T-helper 2 cell treated with Interferon-gamma antibody and Interleukin-4, amounts not matched to agents 5 μg/mL and 100 μg/mL, for 36 hours (primary cell): ENCODE measurements around the gene POLD1.
A peak's percentile ranks its signal among the peaks of the same experiment; 100 is the strongest.

Experiments
- DNase-seq: peaks from one replicate; pipeline ENCODE4 v3.0.0; 2021; ENCODE audit warnings: low spot score
- H3K27ac Mint-ChIP-seq: one replicate; pipeline ENCODE4 v1.8.0; 2021; ENCODE audit warnings: mild to moderate bottlenecking, mixed read lengths
- H3K27me3 Mint-ChIP-seq: one replicate; pipeline ENCODE4 v1.8.0; 2021; ENCODE audit warnings: low read depth, mixed read lengths
- H3K36me3 Mint-ChIP-seq: one replicate; pipeline ENCODE4 v1.8.0; 2021; ENCODE audit warnings: low read depth, mixed read lengths
- H3K4me1 Mint-ChIP-seq: one replicate; pipeline ENCODE4 v1.8.0; 2021; ENCODE audit warnings: low read depth, mixed read lengths
- H3K4me3 Mint-ChIP-seq: one replicate; pipeline ENCODE4 v1.8.0; 2022; ENCODE audit warnings: mild to moderate bottlenecking, moderate library complexity, mixed read lengths
- H3K9me3 Mint-ChIP-seq: one replicate; pipeline ENCODE4 v1.8.0; 2021; ENCODE audit warnings: mixed read lengths

POLD1 gene

DNA sequence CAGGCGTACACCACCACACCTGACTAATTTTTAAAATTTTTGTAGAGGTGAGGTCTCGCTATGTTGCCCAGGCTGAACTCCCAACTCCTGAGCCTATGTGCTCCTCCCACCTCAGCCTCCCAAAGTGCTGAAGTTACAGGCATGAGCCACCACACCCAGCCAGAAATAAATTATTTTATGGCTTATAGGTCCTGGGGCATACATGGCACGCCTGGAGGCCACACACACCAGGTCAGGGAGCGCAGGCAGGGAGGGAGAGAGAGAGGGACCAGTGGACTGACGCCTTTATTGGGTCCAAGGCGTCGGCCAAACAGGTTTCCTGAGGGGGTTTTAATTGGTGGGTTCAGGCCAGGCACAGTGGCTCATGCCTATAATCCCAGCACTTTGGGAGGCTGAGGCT is 41.4 kb downstream of the POLD1 start:
- Mint-ChIP-seq H3K36me3 (no peaks in the 10 kb centered on the region), H3K4me1 (no peaks in the 10 kb centered on the region), H3K4me3 (no peak overlapping the region), H3K27ac (no peak overlapping the region), H3K9me3 (no peaks in the 10 kb centered on the region), H3K27me3 (peaks cover 5% of the 10 kb centered on the region)
- no peak for DNase-seq

DNA sequence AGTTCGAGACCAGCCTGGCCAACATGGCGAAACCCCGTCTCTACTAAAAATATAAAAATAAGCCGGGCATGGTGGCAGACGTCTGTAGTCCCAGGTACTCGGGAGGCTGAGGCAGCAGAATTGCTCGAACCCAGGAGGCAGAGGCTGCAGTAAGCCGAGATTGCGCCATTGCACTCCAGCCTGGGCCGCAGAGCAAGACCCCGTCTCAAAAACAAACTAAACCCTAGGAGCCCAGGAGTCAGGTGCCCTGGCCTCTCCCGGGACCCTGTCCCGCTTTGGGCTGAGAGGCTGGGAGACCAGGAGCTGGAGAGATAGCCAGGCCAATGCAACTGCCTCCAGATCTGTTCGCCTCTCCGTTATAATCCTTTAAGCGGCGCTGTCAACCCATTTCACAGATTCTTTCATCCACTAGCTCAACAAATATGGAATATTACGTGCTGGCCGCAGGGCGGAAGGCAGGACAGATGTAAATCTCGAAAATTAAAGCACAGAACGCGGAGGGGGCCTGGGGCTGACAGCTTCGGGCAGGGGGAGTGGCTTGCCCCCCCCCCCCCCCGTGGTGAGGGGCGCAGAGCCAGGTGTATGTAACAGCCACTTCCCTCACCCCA is 43.3 kb downstream of the POLD1 start:
- no peak overlapping the region for H3K4me3 Mint-ChIP-seq
- H3K36me3 Mint-ChIP-seq: no peaks in the 10 kb centered on the region
- H3K4me1 Mint-ChIP-seq: peaks cover 10% of the 10 kb centered on the region
- DNase-seq: no peak
- H3K27ac Mint-ChIP-seq: no peak overlapping the region
- H3K27me3 Mint-ChIP-seq: peaks cover 9% of the 10 kb centered on the region
- no peaks in the 10 kb centered on the region for H3K9me3 Mint-ChIP-seq

DNA sequence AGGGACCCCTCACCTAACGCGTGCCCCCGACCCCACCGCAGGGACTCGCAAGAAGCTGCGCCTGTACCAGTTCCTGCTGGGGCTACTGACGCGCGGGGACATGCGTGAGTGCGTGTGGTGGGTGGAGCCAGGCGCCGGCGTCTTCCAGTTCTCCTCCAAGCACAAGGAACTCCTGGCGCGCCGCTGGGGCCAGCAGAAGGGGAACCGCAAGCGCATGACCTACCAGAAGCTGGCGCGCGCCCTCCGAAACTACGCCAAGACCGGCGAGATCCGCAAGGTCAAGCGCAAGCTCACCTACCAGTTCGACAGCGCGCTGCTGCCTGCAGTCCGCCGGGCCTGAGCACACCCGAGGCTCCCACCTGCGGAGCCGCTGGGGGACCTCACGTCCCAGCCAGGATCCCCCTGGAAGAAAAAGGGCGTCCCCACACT is 43.9 kb downstream of the POLD1 start:
- peak; percentile 22 for DNase-seq
- Mint-ChIP-seq H3K4me3 (peak overlapping the region; percentile 18), H3K9me3 (no peaks in the 10 kb centered on the region), H3K27me3 (peaks cover 13% of the 10 kb centered on the region), H3K36me3 (no peaks in the 10 kb centered on the region), H3K4me1 (peaks cover 10% of the 10 kb centered on the region), H3K27ac (no peak overlapping the region)

DNA sequence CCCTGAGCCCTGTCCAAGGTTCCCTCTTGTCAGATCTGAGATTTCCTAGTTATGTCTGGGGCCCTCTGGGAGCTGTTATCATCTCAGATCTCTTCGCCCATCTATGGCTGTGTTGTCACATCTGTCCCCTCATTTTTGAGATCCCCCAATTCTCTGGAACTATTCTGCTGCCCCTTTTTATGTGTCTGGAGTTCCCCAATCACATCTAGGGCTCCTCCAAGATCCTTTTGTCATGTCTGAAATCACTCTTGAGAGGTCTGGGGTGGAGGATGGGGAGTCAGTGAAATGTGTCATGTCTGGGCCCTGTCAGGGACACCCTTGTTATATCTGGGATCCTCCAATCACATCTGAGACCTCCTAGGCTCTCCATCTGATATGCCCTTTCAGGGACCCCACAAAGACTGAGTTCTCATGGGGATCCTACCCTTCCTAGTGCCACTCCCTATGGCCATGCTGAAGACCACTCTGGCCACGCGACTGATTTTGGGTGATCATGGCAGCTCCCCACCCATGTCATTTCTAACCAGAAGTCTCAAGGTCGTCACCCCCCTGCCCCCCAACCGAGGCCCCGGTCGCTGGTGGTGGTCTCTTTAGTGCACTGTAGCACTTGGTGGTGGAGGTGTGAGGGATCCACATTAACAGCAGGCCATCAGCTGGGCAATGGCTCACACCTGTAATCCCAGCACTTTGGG is 44.8 kb downstream of the POLD1 start:
- no peak overlapping the region for H3K4me3 Mint-ChIP-seq

DNA sequence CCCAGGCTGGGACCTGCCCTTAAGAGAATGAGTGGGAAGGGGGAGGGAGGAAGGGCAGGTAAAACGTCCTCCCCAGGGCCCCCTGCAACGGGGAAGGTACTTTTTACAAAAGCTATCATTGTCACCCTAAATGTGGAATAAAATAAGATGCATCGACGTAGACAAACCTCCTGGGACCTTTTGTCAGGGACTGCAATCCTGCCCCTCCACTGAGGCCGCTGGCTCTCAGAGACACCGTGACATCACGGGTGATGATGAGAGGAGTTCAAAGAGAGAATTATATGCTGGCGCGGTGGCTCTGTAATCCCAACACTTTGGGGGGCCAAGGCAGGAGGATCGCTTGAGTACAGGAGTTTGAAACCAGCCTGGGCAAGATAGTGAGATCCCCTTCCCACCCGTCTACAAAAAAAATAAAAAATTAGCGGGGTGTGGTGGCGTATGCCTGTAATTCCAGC is 46.8 kb downstream of the POLD1 start:
- H3K4me3 Mint-ChIP-seq: peak overlapping the region; percentile 88
- DNase-seq: no peak
- peaks cover 24% of the 10 kb centered on the region for H3K27me3 Mint-ChIP-seq
- H3K9me3 Mint-ChIP-seq: no peaks in the 10 kb centered on the region
- H3K27ac Mint-ChIP-seq: no peak overlapping the region
- H3K4me1 Mint-ChIP-seq: peaks cover 10% of the 10 kb centered on the region
- H3K36me3 Mint-ChIP-seq: no peaks in the 10 kb centered on the region

More for the DNA sequence above, 44.8 kb downstream of the POLD1 start:
- DNase-seq: no peak
- peaks cover 19% of the 10 kb centered on the region for H3K27me3 Mint-ChIP-seq
- H3K9me3 Mint-ChIP-seq: no peaks in the 10 kb centered on the region
- H3K27ac Mint-ChIP-seq: no peak overlapping the region
- H3K4me1 Mint-ChIP-seq: peaks cover 10% of the 10 kb centered on the region
- H3K36me3 Mint-ChIP-seq: no peaks in the 10 kb centered on the region

DNA sequence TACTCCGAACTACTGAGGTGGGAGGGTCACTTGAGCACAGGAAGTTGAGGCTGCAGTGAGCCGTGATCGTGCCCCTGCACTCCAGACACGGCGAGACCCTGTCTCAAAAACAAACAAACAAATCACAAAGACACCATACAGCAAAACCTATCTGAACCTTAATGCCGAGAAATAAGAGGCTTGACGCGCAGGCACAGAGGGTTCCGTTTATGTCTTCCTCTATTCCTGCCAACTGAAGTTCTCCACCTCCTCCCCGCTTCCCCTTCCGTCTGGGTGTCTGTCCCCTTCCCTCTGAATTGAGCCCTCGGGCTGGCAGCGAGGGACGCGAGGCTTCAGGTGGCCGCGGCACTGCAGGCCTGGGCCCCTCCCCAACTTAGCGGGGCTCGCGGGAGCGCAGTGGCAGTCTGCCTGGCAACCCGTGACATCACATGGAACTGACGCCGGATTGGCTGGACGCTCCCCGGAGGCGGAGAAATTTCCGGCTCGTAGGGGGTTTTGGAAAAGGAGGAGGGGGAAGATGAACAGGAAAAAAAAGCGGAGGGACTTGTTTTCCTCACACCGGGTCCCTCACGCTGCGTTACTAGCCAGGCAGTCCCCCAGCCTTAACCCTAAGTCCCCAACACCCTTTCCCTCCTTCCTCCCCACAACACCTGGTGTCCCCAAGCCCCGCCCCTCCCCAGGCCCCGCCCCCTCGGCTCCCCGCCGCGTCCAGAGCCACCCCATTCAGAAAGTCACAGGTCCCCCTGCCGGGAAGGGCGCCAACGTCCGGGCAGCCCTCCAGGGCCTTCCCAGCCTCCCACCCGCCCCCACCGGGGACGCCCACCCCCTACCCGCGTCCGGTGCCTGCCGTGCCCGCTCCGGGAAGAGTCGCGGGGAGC is 47.4 kb downstream of the POLD1 start:
- Mint-ChIP-seq H3K9me3 (no peaks in the 10 kb centered on the region), H3K27ac (peak overlapping the region; percentile 89), H3K4me3 (peak overlapping the region; percentile 88), H3K27me3 (peaks cover 24% of the 10 kb centered on the region), H3K4me1 (peaks cover 10% of the 10 kb centered on the region), H3K36me3 (no peaks in the 10 kb centered on the region)
- DNase-seq: peak; percentile 82

DNA sequence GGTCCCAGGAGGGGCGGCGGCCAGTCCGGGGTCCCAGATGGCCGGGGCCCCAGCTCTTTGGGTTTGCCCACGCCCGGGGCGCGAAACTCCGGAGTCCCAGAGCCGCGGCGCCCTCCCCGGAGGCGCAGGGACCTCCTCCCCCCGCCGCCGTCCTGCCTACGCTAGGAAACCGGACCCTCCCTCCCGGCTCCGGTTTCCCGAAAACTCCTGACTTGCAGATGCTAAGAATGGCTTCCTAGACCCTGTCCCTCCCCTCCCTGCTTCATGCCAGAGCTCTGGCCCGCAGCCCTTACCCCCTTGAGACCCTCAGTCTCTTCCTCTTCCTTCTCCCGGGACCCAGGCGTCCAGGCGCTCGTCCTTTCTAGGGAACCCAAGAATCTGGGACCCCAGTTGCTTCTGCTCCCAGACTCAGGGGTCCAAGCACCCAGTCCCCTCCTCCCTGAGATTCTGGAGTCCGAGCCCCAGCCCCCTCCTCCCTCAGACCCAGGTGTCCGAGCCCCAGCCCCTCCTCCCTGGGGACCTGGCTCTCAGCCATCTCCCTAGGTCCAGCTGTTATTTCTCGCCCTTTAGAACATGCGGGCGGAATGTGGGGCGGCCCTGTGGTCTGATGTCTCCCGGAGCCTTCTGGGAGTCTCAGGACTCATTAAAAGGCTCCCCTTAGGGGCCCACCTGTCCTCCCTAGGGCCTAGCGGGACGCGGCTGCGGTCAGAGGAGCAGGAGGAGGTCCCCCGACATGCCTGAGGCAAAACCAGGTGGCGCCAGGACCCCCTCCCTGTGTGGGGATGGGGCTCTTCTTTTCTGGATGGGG is 48.3 kb downstream of the POLD1 start, which contains the start of gene MYBPC2:
TSS of gene MYBPC2 (plus strand) at position 672 of the 808 bp plus-strand sequence. CDS start at position 734, 62 bp downstream.
- Mint-ChIP-seq H3K9me3 (no peaks in the 10 kb centered on the region), H3K4me1 (peaks cover 10% of the 10 kb centered on the region), H3K4me3 (peak within 1 kb of the TSS; percentile 88), H3K27me3 (peaks cover 24% of the 10 kb centered on the region), H3K36me3 (no peaks in the 10 kb centered on the region), H3K27ac (peak within 1 kb of the TSS; percentile 89)
- DNase-seq: no peak

DNA sequence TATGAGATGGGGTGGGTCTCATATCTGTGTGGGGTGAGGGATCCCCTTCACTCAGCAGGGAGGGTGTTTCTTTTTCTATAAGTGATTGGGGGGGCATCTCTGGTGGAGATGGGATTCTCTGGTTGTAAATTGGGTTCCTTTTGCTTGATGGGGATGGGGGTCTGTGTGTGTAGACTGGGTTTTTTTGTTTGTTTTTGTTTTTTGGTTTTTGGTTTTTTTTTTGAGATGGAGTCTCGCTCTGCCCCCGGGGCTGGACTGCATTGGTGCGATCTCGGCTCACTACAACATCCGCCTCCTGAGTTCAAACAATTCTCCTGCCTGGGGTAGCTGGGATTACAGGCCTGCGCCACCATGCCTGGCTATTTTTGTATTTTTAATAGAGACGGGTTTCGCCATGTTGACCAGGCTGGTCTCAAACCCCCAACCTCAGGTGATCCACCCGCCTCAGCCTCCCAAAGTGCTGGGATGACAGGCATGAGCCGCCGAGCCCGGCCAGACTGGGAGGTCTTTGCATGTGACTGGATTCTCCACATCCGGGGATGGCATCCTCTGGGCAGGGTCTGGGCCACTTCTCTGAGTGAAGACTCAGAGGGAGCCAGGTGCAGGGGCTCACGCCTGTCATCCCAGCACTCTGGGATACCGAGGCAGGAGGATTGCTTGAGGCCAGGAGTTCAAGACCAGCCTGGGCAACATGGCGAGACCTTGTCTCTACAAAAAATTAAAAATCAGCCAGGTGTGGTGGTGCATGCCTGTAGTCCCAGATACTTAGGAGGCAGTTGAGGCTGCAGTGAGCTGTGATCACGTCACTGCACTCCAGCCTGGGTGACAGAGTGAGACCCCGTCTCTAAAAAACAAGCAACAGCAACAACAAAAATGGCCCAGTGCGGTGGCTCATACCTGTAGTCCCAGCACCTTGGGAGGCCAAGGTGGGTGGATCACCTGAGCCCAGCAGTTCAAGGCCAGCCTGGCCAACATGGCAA is 49.3 kb downstream of the POLD1 start:
- peak overlapping the region; percentile 72 for H3K4me3 Mint-ChIP-seq
- H3K36me3 Mint-ChIP-seq: no peaks in the 10 kb centered on the region
- H3K27me3 Mint-ChIP-seq: peaks cover 26% of the 10 kb centered on the region
- no peak overlapping the region for H3K27ac Mint-ChIP-seq
- DNase-seq: no peak
- no peaks in the 10 kb centered on the region for H3K9me3 Mint-ChIP-seq
- H3K4me1 Mint-ChIP-seq: peaks cover 10% of the 10 kb centered on the region

DNA sequence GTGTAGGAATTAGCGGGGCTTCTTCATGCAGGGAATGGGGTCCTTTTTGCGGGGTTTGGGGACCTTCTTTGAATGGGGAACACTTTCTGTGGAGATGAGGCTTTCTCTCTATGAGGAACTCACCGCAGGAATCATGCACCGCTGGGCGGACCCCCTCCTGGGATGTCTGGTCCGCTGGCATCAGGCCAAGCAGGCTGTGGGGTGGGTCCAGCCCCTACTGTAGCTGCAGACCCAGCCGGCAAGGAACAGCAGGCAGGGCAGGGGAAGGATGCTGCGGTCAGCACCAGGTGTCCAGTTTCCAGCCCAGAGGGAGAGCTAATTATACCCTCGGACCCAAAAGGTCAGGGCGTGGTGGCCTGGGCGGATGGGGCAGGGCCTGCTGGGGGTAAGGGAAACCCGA is 50.4 kb downstream of the POLD1 start:
- H3K27ac Mint-ChIP-seq: no peak overlapping the region
- DNase-seq: no peak

DNA sequence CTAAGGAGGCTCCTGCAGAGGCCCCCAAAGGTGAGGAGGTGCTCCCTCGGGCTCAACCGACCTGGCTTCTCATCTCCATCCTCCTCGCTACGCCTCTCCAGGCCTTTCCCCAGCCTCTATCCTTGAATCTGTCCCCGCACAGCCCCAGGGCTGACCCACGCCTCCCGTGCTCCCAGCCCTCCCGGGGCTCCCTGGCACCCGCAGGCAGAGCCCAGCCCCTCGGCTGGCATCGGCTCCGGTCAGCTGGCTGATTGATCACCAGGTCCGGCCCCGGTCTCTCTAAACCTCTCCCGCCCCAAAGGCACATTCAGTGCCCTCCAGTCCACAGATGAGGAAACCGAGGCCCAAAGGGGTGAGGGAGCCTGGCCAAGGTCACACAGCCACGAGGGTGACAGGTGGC is 51.1 kb downstream of the POLD1 start:
- H3K4me1 Mint-ChIP-seq: peaks cover 10% of the 10 kb centered on the region

More for the DNA sequence above, 50.4 kb downstream of the POLD1 start:
- Mint-ChIP-seq H3K4me1 (peaks cover 10% of the 10 kb centered on the region), H3K27me3 (peaks cover 23% of the 10 kb centered on the region), H3K4me3 (no peak overlapping the region), H3K9me3 (no peaks in the 10 kb centered on the region), H3K36me3 (no peaks in the 10 kb centered on the region)

DNA sequence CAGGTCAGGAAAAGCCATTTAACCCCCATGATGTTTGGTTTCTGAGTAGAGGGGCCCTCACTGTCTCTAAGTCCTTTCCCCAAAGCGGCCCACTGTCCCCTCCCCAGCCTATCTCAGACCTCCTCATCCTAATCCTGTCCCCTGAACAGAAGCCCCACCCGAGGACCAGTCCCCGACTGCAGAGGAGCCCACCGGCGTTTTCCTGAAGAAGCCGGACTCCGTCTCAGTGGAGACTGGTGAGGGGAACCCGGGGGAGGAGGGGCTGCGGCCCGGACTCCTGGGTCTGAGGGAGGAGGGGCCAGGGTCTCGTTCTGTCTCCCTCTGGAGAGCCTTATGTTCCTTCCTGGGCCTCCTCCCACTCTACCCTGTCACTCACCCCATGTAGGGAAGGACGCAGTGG is 51.5 kb downstream of the POLD1 start:
- Mint-ChIP-seq H3K27me3 (peaks cover 21% of the 10 kb centered on the region), H3K9me3 (no peaks in the 10 kb centered on the region), H3K4me1 (peaks cover 10% of the 10 kb centered on the region), H3K36me3 (no peaks in the 10 kb centered on the region), H3K27ac (no peak overlapping the region), H3K4me3 (no peak overlapping the region)
- no peak for DNase-seq

More for the DNA sequence above, 51.1 kb downstream of the POLD1 start:
- DNase-seq: no peak
- no peak overlapping the region for H3K27ac Mint-ChIP-seq
- H3K27me3 Mint-ChIP-seq: peaks cover 23% of the 10 kb centered on the region
- H3K9me3 Mint-ChIP-seq: no peaks in the 10 kb centered on the region
- no peaks in the 10 kb centered on the region for H3K36me3 Mint-ChIP-seq
- H3K4me3 Mint-ChIP-seq: no peak overlapping the region

DNA sequence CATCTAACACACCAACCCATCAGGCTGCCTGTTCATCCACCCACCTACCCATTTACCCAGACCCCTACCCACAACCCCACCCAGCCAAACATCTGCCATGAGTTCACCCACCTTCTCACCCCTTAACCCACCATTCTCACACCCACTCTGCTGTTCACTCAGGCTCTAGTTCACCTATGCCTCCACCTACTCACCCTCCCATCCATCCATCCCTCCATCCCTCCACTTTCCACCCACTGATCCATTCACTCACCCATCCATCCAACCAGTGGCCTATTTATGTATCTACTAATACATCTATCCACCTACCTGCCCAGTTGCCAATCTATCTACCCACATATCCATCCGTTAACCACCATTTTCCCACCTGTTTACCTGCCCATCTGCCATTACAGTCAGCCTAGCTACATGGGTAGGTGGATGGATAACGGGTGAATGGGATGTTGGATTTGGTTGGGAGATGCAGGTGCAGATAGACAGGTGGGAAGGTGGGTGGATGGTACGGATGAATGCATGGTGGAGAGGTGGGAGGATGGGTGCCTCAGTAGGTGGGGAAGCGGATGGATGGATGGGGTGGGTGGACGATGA is 53.8 kb downstream of the POLD1 start:
- Mint-ChIP-seq H3K27me3 (peaks cover 14% of the 10 kb centered on the region), H3K4me3 (no peak overlapping the region), H3K36me3 (no peaks in the 10 kb centered on the region), H3K4me1 (no peaks in the 10 kb centered on the region), H3K27ac (no peak overlapping the region), H3K9me3 (no peaks in the 10 kb centered on the region)
- DNase-seq: no peak
